Measurements from ENCODE around the gene SRPK2.

DNA sequence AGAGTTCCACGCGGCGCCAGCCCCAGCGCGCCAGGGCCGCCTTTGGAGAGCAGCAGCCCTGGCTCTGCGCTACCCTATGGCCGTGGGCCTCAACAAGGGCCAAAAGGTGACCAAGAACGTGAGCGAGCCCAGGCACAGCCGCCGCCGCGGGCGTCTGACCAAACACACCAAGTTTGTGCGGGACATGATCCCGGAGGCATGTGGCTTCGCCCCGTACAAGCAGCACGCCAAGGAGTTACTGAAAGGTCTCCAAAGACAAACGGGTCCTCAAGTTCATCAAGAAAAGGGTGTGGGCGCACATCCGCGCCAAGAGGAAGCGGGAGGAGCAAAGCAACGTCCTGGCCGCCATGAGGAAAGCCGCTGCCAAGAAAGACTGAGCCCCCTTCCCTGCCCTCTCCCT, 144.1 kb downstream of the SRPK2 start:
- TF ChIP-seq FOXM1 (IDR thresholded peaks at IDR 0.05; ENCODE audit: borderline replicate concordance) (no peak), SUZ12 (IDR thresholded peaks at IDR 0.05) (no peak), SP1 (IDR thresholded peaks at IDR 0.05) (no peak), LEF1 (IDR thresholded peaks at IDR 0.05; ENCODE audit: borderline replicate concordance) (no peak), HDGF (IDR thresholded peaks at IDR 0.05; ENCODE audit: borderline replicate concordance) (no peak)

Data from HEK293T (cell line).